Body of pancreas (tissue), 4 donors: Measurements from ENCODE around the gene SPATS2L.

Source experiments
- CTCF ChIP-seq, 7 experiments: fragments of 450-650 bp in 4 of 7; fragments of 200-600 bp in 3 of 7; sonication (generic) in 3 of 7; IDR thresholded peaks; one replicate each; pipeline ENCODE4 v1.5.1; 2016 to 2019; ENCODE audit warnings: antibody characterized with exemption in 7 of 7
- POLR2A ChIP-seq, 3 donors: fragments of 450-650 bp; IDR thresholded peaks; one replicate each; pipeline ENCODE4 v1.6.1; 2016; ENCODE audit warnings: antibody characterized with exemption in 3 of 3, mild to moderate bottlenecking in 2 of 3

DNA sequence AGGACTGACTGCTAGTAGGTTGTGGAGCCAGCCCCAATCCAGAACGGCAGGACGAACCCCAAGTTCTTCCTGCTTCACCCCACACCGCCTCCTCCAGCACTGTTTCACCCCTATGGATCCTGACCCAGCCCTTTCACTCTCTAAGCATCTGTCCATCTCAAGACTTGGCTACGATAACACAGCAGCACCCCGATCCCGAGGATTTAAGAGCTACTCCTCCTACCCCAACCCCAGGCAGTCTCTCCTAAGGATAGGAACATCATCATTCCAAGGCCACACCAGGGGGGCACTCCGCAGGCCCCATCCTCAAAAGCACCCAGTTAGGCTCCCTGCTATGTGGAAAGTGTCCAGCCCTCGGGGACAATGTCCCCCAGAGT lies 202.7 kb downstream of the SPATS2L start:
- TF ChIP-seq CTCF (IDR thresholded peaks at IDR 0.05) = no peak
- TF ChIP-seq POLR2A (IDR thresholded peaks at IDR 0.05) = no peak
